Measurements from ENCODE around the gene SLC4A4.
"Not testable (repeated sequence)": the region's sequence is repeated elsewhere in the genome, so short reads cannot be mapped to it uniquely, and the experiment has no call there.

The SLC4A4 gene

DNA sequence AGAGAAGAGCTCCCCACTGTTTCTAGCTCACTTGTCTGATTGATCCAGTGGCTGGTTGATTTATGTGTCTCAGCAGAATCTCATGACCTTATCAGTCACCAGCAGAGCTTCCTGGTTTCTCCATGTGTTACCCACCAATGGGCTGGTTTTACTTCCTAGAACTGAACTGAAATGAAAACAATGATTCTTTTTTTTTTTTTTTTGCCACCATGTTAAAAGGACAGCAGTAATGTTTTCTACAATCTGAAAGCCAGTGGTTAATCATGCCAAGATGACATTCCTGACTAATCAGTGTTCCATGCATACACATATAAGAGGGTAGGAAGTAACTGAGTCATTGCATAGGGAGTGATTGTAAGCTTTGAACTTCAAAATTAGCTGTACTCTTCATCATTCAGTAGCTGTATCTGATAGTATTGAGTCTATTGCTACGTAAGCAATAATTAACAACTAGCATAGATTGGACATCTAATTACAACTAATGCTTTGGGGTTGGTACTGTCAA, 67.7 kb downstream of the SLC4A4 start:
- DNase-seq (ENCODE audit: low read depth in 2 of 3, low spot score in 2 of 3): no peak

DNA sequence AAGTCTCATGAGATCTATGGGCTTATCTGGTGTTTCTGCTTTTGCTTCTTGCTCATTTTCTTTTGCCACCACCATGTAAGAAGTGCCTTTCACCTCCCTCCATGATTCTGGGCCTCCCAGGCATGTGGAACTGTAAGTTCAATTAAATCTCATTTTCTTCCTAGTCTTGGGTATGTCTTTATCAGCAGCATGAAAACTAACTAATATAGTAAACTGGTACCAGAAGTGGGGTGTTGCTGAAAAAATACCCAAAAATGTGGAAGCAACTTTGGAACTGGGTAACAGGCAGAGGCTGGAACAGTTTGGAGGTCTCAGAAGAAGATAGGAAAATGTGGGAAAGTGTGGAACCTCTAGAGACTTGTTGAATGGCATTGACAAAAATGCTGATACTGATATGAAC, 70.1 kb downstream of the SLC4A4 start:
- not testable (repeated sequence) for DNase-seq (ENCODE audit: low read depth in 2 of 3, low spot score in 2 of 3)

DNA sequence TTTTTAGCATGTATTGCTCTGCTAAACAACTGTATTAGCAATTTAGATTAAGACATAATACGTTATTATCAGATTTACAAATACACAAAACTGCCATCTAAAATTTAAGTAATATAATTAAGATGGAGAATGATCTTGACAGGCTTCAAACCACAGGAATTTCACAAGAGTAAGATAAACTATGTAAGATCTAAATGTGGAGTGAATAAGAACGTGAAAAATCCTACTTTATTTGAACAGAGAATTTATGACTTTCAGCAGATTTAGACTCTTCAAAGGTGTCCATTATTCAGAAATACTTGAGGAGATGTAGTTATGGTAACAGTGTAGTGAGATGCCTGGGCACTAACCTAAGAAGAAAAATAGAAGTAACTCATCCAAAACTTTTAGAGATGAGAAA, 73.2 kb downstream of the SLC4A4 start:
- DNase-seq (ENCODE audit: low read depth in 2 of 3, low spot score in 2 of 3): no peak

DNA sequence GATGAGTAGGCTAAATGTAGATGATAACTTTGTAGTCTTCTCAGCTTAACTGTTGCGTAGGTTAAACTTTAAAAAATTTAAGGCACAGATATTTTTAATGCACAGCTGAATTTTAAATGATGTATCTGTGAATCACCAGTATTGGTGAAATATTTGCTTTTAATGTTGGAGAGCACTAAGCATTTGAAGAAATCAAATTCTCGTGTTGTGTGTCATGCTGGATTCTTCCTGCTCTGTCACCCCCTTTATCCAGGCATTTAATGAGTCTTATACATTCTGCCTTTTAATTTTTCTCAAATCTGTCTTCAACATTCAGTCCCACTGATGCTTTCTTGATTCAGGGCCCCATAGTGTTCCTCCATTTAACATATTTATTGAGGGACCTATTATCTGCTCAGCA, 76.7 kb downstream of the SLC4A4 start:
- no peak for DNase-seq (ENCODE audit: low read depth in 2 of 3, low spot score in 2 of 3)

DNA sequence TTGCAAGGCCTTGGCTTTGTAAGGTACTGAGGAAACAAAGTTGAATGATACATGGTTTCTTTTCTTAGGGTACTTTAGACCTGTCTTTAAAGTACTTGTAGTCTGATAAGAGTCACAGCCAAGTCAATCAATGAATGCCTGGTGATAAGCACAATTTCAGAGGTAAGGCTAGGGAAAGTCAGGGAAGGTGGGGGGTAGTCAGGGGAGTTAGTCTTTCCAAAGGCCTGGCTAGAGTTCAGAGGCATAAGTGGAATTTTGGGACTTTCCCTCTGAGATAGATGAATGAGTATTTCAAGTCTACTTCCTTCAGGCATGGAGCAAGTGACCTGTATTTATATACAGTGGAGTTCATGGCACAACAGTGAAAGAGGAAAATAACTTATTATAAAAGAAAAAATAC, 78.3 kb downstream of the SLC4A4 start:
- DNase-seq (ENCODE audit: low read depth in 2 of 3, low spot score in 2 of 3): no peak

DNA sequence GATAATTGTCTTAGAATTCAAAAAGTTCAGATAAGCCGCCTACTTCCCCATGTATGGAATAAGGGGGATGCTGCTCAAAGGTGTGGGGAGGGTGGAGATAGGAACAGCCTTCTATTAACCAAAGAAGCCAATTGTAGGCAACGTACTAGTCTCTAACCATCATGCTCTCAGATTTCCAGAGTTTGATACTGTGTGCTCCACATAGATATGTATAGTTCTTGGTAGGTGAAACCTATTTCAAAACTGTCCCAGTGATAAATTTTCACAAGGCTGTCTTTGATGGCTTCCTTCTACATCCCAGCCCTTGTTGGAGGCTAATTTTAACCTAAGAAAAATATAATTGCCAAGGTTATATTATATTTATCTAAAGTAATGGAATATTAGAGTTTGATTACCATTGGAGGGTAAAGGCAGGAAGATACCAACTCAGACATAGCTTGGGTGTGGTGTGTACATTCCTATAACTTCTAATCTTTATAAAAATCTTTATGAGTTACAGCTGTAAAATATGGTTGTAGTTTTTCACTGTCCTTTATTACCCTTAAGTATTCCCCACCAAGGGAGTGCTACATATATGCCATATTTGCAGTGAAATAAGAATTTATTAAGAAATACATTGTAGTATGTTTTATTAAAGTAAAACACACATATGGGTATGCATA, 87.7 kb downstream of the SLC4A4 start:
- DNase-seq (ENCODE audit: low read depth in 2 of 3, low spot score in 2 of 3): no peak

DNA sequence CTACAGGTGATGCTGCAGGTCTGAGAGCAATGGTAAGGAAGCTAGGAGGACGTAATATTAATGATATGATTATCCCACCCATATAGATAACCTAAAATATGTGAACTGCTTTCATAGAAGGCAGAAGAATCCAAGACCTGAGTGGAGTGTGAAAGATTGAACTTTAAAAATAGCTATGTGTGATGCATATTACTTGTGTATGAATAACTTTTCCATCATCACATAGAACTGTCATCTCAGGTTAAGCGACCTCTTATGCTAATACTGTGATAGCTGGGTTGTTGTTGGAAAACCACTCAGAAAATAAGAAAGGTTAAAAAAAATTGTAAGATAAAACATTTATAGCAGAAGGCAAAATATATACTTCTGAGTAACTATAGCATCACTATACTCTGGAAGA, 90.3 kb downstream of the SLC4A4 start:
- DNase-seq (ENCODE audit: low read depth in 2 of 3, low spot score in 2 of 3): no peak

DNA sequence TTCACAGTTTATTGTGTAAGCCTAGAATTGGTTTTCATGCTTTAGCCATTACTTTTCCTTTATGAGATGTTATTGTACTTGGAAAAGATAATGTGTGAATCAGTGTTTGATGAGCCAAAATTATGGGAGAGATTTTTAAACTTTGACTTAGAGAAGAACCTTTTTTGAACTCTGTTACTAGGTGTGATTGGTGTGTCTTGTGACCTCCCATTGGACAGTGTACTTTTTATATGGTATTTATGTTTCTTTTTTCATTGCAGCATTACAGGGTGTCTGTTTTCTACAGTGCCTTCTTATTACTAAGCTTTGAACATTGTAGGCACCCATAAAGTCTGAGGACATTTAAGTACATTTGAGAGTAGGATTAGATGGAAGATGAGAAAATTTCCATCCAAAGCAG, 91.1 kb downstream of the SLC4A4 start:
- no peak for DNase-seq (ENCODE audit: low read depth in 2 of 3, low spot score in 2 of 3)

DNA sequence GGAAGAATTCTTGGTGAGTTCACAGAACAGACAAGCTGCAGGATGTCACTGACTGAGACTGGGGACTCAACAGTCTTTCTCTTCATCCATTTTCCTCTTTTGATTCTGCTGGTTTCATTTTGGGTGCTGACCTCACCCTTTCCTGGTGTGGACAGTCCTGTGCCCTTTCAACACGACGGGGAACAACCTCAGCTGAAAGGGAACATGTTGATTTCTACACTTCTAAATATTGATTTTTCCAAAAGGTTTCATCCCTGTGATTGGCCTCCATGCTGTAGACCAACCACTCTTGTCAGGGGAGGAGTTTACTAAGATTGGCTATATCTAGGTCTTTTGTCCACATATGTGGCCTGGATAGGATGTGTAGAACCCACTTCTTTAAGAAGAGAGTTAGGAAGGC, 91.8 kb downstream of the SLC4A4 start:
- DNase-seq (ENCODE audit: low read depth in 2 of 3, low spot score in 2 of 3): no peak

DNA sequence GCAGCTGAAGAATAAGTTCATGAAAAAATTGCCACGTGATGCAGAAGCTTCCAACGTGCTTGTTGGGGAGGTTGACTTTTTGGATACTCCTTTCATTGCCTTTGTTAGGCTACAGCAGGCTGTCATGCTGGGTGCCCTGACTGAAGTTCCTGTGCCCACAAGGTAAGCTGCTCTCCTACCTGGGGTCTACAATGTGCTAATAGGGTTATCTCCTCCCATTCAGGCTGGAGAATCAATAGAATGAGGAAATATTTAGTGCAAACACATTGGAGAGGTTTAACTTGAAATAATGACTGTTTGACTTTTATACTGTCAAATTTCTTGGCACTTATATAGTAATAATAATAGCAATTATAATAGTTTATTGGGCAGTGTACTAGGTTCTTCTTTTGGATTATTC, 101.8 kb downstream of the SLC4A4 start:
- DNase-seq (ENCODE audit: low read depth in 2 of 3, low spot score in 2 of 3): no peak

DNA sequence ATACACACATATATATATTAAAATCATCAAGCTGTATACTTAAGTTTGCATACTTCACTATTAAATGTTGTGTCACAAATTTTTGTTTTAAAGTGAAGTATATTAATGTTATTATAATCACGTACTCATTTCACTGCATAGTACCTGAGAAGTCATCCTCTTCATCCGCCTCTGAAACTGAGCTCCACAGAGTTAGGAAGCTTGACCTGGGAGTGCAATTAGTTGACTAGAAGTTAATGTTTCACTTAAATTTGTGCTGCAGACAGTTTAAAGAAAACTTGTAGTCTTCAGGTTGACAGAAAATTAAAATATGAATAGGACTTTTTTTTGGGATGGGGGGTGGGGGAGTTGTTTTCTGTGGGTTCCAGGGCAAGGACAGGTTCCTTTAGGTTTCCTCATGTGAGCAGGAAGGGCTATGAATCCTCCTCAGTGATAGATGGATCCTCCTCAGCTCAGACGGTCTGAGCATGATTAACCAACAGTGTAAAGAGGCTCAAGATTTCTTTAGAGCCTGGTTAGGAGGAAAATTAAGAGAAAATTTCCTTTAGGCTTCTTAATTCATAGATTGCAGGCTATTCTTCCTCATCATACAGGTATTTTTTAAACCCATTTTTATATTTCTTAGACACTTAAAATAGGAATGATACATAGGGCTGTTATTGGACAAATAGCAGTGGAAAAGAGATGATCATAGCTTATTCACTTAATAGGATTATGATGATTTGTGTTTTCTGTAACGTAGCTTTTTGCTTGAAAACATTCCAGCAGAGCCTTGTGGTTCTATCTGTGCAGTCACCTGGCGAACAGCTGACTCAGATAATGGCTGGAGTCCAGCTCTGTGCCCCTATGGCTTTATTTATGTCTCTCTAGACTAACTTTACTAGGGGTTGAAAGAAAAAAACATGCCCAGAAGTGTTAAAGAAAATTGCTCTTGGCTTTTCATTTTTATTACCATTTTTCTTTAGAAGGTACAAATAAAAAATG, 102.7 kb downstream of the SLC4A4 start:
- DNase-seq (ENCODE audit: low read depth in 2 of 3, low spot score in 2 of 3): no peak

DNA sequence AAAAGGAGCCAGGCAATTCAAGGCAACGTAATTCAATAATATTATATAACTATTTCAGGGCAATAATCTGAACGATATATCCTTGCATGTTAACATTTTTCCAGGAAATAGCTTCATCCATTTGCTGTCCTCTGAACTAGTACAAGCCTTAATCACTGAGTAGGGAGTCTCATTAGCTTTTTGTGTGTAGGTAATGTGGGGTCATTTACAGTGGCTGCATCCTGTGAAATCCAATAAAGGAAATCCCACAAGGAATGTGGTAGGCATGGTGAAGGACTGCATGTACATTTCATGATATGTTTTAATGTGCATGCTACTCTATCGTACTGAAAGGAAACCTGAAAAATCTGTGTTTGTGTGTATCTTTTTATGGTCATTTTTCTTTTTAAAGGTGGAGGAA, 103.5 kb downstream of the SLC4A4 start:
- no peak for DNase-seq (ENCODE audit: low read depth in 2 of 3, low spot score in 2 of 3)

DNA sequence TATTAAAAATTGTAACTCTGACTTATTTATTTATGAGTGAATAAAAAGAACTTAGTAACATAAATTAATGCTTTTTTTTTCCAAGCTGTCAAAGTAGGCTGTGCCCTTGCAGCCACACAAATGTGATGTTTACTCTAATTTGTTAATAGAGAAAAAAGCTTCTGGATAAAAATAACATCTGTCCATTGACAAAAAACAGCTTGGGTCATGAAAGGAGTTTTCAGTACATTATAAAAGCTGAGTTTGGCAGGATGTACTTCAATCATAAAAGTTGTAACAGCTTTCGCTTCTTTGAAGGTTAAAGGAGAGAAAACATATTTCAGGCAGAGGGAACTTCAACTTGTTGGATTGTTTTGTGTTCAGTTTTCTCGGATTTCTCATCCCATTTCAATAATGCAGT, 105.6 kb downstream of the SLC4A4 start:
- no peak for DNase-seq (ENCODE audit: low read depth in 2 of 3, low spot score in 2 of 3)

DNA sequence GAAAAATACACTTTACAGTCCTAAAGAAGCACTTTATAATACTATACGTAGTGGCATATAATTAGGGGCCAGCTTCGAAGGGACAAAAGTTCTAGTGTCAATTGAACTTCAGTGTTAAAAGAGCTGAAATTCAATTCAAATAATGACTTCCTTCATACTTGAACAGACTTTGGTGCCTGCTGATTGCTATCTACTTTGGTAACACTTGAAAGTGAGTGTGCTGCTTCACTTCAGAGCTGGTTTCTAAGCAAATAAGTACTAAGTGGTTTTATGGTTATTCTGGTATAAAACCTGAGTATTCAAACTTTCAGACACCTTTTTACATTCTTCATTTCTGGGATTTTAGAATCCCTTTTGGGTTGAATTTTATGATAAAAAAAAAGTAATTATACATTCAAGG, 107.0 kb downstream of the SLC4A4 start:
- no peak for DNase-seq (ENCODE audit: low read depth in 2 of 3, low spot score in 2 of 3)

DNA sequence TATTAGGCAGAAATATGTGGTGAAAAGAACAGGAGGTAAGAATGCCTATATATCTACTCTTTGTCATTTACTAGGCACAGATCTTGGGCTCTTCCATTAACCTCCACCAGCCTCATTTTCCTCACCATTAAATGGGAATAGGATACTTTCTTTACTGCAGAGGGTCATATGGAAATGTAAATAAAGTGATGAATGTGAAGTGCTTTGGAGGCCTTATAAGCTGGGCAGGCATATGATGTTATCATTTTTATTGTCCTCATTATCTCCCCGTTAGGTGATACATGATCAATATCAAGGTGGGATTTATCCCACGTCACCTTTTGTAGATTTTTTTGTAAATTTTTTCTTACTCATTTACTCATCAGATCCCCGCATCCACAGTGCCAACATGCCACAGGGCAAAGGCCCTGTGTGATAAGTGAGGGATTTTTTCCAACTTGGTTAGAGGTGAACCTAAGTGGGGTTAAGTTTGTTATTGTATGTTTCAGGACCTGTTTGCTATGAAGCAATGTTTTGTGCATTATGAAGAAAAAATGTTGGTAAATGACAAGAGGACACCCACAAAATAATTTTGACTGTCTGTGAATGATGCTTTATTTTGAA, 107.8 kb downstream of the SLC4A4 start:
- no peak for DNase-seq (ENCODE audit: low read depth in 2 of 3, low spot score in 2 of 3)

DNA sequence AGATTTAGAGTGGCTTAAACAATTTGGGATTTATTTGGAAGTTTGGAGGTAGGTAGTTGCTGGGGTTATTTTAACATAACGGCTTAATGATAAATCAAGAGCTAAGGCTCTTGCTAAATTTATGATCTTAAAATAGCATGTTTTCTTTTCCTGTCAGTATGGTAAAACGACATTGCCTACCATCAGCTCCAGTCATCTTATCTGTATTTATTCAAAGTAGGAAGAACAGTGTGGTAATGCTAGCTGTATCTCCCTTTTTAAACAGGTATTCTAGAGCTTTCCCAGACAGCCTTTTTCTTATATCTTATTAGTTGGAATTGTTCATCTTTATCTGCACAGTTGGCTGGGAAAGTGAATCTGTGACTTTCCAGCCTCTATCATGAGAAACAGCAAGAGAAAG, 110.2 kb downstream of the SLC4A4 start:
- DNase-seq (ENCODE audit: low read depth in 2 of 3, low spot score in 2 of 3): no peak

DNA sequence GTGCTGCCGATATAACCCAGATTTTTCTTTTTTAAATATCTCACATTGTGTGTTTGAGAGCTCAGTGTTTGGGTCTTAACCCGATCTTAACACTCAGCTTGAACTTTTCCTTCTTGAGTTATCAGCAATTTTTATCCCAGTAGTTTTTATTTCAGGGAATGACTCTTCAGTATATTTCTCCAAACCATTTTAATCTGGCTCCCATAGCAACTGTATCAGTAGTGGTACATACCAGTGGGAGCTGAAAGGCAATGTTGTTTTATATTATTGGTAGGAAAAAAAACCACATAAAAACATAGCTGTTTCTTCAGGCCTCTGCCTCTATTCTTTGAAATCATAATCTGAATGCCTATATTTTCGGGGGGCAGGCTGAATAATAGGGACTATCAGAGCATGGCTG, 111.1 kb downstream of the SLC4A4 start:
- no peak for DNase-seq (ENCODE audit: low read depth in 2 of 3, low spot score in 2 of 3)

DNA sequence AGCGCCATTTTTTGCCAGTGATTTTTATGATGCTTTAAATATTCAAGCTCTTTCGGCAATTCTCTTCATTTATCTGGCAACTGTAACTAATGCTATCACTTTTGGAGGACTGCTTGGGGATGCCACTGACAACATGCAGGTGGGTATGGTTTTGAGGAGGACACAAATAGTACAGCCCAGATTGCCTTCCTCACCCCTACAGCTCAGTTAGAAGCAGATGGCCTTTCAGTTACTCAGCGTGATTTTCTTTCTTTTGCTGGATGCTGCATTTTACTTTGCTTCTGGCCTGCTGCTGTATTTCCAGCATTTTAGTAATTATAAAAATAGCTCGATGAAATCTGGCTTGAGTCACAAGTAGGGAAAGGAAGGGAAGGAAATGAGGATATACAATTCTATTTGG, 114.7 kb downstream of the SLC4A4 start:
- DNase-seq (ENCODE audit: low read depth in 2 of 3, low spot score in 2 of 3): no peak

DNA sequence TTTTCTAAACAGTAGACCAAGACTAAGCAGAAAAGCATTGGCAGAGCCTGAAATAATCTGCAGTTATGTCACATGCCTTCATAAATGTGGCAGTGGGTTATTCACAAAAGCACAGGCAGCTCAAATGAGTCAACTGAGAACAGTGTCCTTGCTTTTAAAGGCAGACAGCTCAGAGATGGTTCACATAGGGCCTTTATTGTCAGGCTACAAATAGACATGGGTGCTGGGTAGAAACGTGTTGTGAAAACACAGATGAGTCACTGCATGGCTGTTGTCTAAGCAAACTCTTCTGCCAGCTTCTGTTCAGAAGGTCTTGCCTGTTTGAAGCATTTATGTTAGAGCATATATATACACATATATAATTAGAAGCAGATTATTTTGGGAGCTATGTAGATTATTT, 118.0 kb downstream of the SLC4A4 start:
- DNase-seq (ENCODE audit: low read depth in 2 of 3, low spot score in 2 of 3): no peak

DNA sequence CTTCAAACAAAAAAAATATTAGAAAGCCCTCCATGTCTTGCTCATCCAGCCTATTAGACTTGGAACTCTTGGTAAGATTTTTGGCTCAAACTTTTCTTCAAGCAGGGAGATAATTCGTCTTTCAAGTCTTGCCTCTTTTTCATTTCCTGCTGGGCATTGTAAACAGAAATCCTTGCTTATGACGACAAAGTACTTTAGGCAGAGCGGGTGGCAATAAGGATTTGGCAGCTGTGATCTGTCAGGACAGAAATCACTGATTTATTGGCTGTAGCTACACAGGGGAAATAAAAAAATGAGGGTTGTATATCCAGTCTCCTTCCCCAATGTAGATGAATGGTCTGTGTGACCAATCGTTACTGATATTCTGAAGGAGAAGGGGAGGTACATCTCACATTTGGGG, 121.6 kb downstream of the SLC4A4 start:
- DNase-seq (ENCODE audit: low read depth in 2 of 3, low spot score in 2 of 3): no peak

DNA sequence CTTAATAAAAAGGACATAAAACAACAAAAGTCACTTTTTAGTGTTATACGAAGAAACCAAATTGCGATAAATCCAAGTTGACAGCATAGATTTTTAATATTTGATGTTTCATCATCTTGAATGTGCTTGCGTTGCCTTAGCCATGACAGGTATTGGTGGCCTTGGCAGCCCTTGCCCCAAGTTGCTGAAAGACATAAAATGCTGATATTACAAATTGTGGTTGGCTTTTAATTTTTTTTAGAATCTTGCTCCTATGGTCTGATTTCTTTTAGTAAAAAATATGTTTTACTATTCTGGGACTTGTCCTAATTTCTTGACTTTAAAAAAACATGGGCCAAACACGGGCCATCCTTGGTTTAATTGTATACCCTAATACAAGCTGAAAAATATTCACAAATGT, 122.6 kb downstream of the SLC4A4 start:
- DNase-seq (ENCODE audit: low read depth in 2 of 3, low spot score in 2 of 3): no peak

DNA sequence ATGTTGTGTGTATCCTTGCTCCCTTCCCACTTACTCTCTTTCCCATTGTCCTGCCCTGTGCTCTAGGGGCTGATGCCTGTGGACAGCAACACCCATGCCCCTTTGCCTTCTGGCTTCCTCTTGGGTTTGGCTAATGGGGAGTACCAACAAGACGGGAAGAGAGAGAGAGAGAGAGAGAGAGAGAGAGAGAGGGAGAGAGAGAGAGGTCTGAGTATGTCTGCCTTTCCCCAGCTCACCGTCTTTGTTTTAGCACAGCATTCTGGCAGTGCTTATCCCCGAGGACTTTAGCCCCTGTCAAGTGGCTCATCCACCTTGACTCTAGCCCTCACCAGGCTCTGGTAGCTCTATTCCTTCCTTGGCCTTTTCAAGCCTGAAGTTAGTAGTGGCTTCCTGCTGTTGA, 128.0 kb downstream of the SLC4A4 start:
- no peak for DNase-seq (ENCODE audit: low read depth in 2 of 3, low spot score in 2 of 3)

Data from activated CD8-positive, alpha-beta memory T cell treated with anti-CD3 and anti-CD28 coated beads for 48 hours (primary cell).